Neural cell (in vitro differentiated cells): Measurements from ENCODE around the gene LPP. TPM values are rescaled to one million over a fixed set of nuclear protein-coding genes. Genes with fewer than 3 reads are reported as not detected.

Experiments
- H2AFZ ChIP-seq: fragments of 200-600, 300-800 bp; sonication (generic), shearing (Covaris generic); 2 replicates; pipeline ENCODE4 v1.6.0; 2014; ENCODE audit warnings: low read depth, mild to moderate bottlenecking, antibody characterized with exemption, low read length, moderate library complexity
- H3F3A ChIP-seq: fragments of 200-600 bp; shearing (Covaris generic); 2 replicates; pipeline ENCODE4 v1.6.1; 2016; ENCODE audit warnings: mild to moderate bottlenecking, moderate library complexity, mixed read lengths, antibody characterized with exemption, low read length; ENCODE audit not compliant: insufficient read depth, poor library complexity, severe bottlenecking
- H3K27ac ChIP-seq: fragments of 200-600, 300-800 bp; sonication (generic), shearing (Covaris generic); 2 replicates; pipeline ENCODE4 v1.5.1; 2014; ENCODE audit warnings: mild to moderate bottlenecking, low read length, moderate library complexity
- H3K27me3 ChIP-seq: fragments of 300-800, 200-600 bp; sonication (generic), shearing (Covaris generic); 2 replicates; pipeline ENCODE4 v1.6.0; 2014; ENCODE audit warnings: mild to moderate bottlenecking, low read depth, low read length, moderate library complexity; ENCODE audit not compliant: insufficient read depth
- H3K36me3 ChIP-seq: fragments of 300-800, 200-600 bp; sonication (generic), shearing (Covaris generic); 2 replicates; pipeline ENCODE4 v1.5.1; 2014; ENCODE audit warnings: mild to moderate bottlenecking, antibody characterized with exemption, low read length, moderate library complexity; ENCODE audit not compliant: insufficient read depth
- H3K4me2 ChIP-seq: fragments of 300-800, 200-600 bp; sonication (generic), shearing (Covaris generic); 2 replicates; pipeline ENCODE4 v1.6.0; 2014; ENCODE audit warnings: mild to moderate bottlenecking, low read length
- H3K4me3 ChIP-seq: fragments of 300-800, 200-600 bp; sonication (generic), shearing (Covaris generic); 2 replicates; pipeline ENCODE4 v1.5.1; 2014; ENCODE audit warnings: mild to moderate bottlenecking, low read length, moderate library complexity
- H3K79me2 ChIP-seq: fragments of 200-600 bp; shearing (Covaris generic); replicated peaks from 2 replicates; pipeline ENCODE4 v1.6.0; 2014; ENCODE audit warnings: mild to moderate bottlenecking, low read length, moderate library complexity; ENCODE audit not compliant: insufficient read depth
- H3K9ac ChIP-seq: fragments of 300-800, 200-600 bp; sonication (generic), shearing (Covaris generic); 2 replicates; pipeline ENCODE4 v1.6.1; 2016; ENCODE audit warnings: mild to moderate bottlenecking, low read length, mixed read lengths
- H3K9me2 ChIP-seq: fragments of 200-600 bp; shearing (Covaris generic); 2 replicates; pipeline ENCODE4 v1.6.1; 2016; ENCODE audit warnings: mild to moderate bottlenecking, low read length, mixed read lengths; ENCODE audit not compliant: insufficient read depth
- H3K9me3 ChIP-seq: fragments of 200-600, 300-800 bp; sonication (generic), shearing (Covaris generic); 2 replicates; pipeline ENCODE4 v1.6.1; 2016; ENCODE audit warnings: mild to moderate bottlenecking, mixed run types, low read length, moderate library complexity, mixed read lengths
- H4K20me1 ChIP-seq: fragments of 200-600 bp; shearing (Covaris generic); 2 replicates; pipeline ENCODE4 v1.6.1; 2016; ENCODE audit warnings: mild to moderate bottlenecking, mixed run types; ENCODE audit not compliant: insufficient read depth
- EP300 ChIP-seq: fragments of 450-650 bp; conservative IDR thresholded peaks from 2 replicates; pipeline ENCODE4 v1.6.1; 2014; ENCODE audit warnings: antibody characterized with exemption, mild to moderate bottlenecking, moderate library complexity; ENCODE audit not compliant: poor library complexity, severe bottlenecking
- EZH2 ChIP-seq: fragments of 200-600, 300-800 bp; shearing (Covaris generic), sonication (generic); IDR thresholded peaks from 2 replicates; pipeline ENCODE4 v1.6.1; 2014; ENCODE audit warnings: antibody characterized with exemption, low read length, borderline replicate concordance, mild to moderate bottlenecking; ENCODE audit not compliant: insufficient read depth, poor library complexity, severe bottlenecking
- MXI1 ChIP-seq: fragments of 450-650 bp; conservative IDR thresholded peaks from 2 replicates; pipeline ENCODE4 v1.6.1; 2014; ENCODE audit warnings: antibody characterized with exemption, mild to moderate bottlenecking; ENCODE audit not compliant: poor library complexity, severe bottlenecking
- POLR2AphosphoS5 ChIP-seq: IDR thresholded peaks from 2 replicates; pipeline ENCODE4 v1.6.1; 2012
- RAD21 ChIP-seq: fragments of 450-650 bp; conservative IDR thresholded peaks from 2 replicates; pipeline ENCODE4 v1.6.1; 2014; ENCODE audit warnings: antibody characterized with exemption, mild to moderate bottlenecking, moderate library complexity
- SMC3 ChIP-seq: fragments of 450-650 bp; conservative IDR thresholded peaks from 2 replicates; pipeline ENCODE4 v1.6.1; 2014; ENCODE audit warnings: antibody characterized with exemption, mild to moderate bottlenecking, moderate library complexity; ENCODE audit not compliant: poor library complexity
- TAF1 ChIP-seq: IDR thresholded peaks from 2 replicates; pipeline ENCODE4 v1.6.1; 2012; ENCODE audit warnings: low read depth
- polyA plus RNA-seq: library from polyadenylated mRNA; depleted of rRNA; stranded (reverse); fragments of >200 nt; gene quantifications from 2 replicates; pipeline ENCODE4 v1.2.3, GENCODE V29; 2014
- TF ChIP-seq, protein P1 (sequence below): fragments of 450-650 bp; IDR thresholded peaks from 2 replicates; pipeline ENCODE4 v1.5.1; 2014; ENCODE audit warnings: antibody characterized with exemption, mild to moderate bottlenecking, moderate library complexity; ENCODE audit not compliant: poor library complexity, severe bottlenecking
- TF ChIP-seq, protein P2 (sequence below): IDR thresholded peaks from 2 replicates; pipeline ENCODE4 v1.6.1; 2012; ENCODE audit warnings: borderline replicate concordance

LPP gene
- polyA plus RNA-seq, 1 donor from 2014 or later: 3.0 TPM

DNA sequence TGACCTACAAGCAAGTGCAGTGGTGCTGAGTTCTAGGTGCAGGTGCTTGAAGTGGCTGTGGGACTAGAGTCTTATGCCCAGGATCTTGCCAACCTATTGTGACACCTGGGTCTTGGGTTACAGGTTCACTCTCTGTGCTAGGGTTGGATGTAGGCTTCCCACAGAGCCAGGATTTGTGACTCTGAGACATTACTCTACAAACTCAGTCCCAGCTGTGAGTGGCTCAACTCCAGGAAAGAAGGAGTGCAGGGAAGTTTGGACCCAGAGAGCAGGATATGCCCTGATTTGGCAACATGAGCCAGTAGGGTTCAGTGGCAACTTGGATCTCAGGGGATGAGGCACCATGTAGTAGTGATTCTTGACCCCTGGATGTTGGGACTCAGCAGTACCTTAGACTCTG is 182.2 kb downstream of the LPP start:
- no peak overlapping the region for H3K4me3 ChIP-seq
- no peaks in the 10 kb centered on the region for H3F3A ChIP-seq
- TF ChIP-seq, protein P1, sequence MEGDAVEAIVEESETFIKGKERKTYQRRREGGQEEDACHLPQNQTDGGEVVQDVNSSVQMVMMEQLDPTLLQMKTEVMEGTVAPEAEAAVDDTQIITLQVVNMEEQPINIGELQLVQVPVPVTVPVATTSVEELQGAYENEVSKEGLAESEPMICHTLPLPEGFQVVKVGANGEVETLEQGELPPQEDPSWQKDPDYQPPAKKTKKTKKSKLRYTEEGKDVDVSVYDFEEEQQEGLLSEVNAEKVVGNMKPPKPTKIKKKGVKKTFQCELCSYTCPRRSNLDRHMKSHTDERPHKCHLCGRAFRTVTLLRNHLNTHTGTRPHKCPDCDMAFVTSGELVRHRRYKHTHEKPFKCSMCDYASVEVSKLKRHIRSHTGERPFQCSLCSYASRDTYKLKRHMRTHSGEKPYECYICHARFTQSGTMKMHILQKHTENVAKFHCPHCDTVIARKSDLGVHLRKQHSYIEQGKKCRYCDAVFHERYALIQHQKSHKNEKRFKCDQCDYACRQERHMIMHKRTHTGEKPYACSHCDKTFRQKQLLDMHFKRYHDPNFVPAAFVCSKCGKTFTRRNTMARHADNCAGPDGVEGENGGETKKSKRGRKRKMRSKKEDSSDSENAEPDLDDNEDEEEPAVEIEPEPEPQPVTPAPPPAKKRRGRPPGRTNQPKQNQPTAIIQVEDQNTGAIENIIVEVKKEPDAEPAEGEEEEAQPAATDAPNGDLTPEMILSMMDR: no peak
- TF ChIP-seq EZH2: no peak
- TF ChIP-seq EP300: no peak
- TF ChIP-seq, protein P2, sequence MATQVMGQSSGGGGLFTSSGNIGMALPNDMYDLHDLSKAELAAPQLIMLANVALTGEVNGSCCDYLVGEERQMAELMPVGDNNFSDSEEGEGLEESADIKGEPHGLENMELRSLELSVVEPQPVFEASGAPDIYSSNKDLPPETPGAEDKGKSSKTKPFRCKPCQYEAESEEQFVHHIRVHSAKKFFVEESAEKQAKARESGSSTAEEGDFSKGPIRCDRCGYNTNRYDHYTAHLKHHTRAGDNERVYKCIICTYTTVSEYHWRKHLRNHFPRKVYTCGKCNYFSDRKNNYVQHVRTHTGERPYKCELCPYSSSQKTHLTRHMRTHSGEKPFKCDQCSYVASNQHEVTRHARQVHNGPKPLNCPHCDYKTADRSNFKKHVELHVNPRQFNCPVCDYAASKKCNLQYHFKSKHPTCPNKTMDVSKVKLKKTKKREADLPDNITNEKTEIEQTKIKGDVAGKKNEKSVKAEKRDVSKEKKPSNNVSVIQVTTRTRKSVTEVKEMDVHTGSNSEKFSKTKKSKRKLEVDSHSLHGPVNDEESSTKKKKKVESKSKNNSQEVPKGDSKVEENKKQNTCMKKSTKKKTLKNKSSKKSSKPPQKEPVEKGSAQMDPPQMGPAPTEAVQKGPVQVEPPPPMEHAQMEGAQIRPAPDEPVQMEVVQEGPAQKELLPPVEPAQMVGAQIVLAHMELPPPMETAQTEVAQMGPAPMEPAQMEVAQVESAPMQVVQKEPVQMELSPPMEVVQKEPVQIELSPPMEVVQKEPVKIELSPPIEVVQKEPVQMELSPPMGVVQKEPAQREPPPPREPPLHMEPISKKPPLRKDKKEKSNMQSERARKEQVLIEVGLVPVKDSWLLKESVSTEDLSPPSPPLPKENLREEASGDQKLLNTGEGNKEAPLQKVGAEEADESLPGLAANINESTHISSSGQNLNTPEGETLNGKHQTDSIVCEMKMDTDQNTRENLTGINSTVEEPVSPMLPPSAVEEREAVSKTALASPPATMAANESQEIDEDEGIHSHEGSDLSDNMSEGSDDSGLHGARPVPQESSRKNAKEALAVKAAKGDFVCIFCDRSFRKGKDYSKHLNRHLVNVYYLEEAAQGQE: no peak
- TF ChIP-seq RAD21: no peak
- TF ChIP-seq TAF1: no peak
- TF ChIP-seq MXI1: no peak
- TF ChIP-seq POLR2AphosphoS5: no peak
- TF ChIP-seq SMC3: no peak
- H4K20me1 ChIP-seq: no peaks in the 10 kb centered on the region
- no peaks in the 10 kb centered on the region for H3K36me3 ChIP-seq
- H2AFZ ChIP-seq: no peak overlapping the region
- no peaks in the 10 kb centered on the region for H3K9me2 ChIP-seq
- H3K4me2 ChIP-seq: no peak overlapping the region
- H3K9ac ChIP-seq: no peak overlapping the region
- H3K79me2 ChIP-seq: no peaks in the 10 kb centered on the region
- no peaks in the 10 kb centered on the region for H3K9me3 ChIP-seq
- no peaks in the 10 kb centered on the region for H3K27me3 ChIP-seq
- H3K27ac ChIP-seq: no peak overlapping the region

DNA sequence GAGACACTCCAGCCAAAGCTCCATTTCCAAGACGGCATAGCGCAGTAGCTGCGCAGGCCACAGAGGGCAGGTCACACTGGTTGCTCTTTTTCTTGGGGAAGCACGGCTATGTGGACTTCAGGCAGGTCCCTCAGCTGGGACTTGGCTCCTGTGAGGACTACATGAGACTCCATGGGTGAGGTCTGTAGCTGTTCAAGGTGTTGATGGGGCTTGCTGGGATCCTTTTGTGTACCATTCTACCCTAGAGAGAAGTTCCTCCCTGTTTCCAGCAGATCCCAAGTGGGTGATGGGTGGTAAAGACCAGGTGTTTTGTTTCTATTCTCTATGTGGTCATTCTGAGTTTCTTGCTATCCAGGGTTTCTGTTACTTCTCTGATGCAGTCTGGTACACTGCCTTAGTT is 183.3 kb downstream of the LPP start:
- TF ChIP-seq, protein P1: no peak
- TF ChIP-seq SMC3 (no peak), MXI1 (no peak), EP300 (no peak), EZH2 (no peak), TAF1 (no peak), RAD21 (no peak), POLR2AphosphoS5 (no peak)
- TF ChIP-seq, protein P2: no peak
- Histone ChIP-seq H3K9me3 (no peaks in the 10 kb centered on the region), H3K9me2 (no peaks in the 10 kb centered on the region), H3K9ac (no peak overlapping the region), H3K4me3 (no peak overlapping the region), H2AFZ (no peak overlapping the region), H3K4me2 (no peak overlapping the region), H3K27me3 (no peaks in the 10 kb centered on the region), H3K27ac (no peak overlapping the region), H3K36me3 (no peaks in the 10 kb centered on the region), H4K20me1 (no peaks in the 10 kb centered on the region), H3K79me2 (no peaks in the 10 kb centered on the region), H3F3A (no peaks in the 10 kb centered on the region)
